A549 treated with AZD9567 at 1 μM for 4 hours (cell line): ENCODE measurements around the gene XPA. TPM values are rescaled to one million over a fixed set of nuclear protein-coding genes. Genes with fewer than 3 reads are reported as not detected.

Experiments used
- total RNA-seq: library from RNA; stranded (reverse); fragments of 200-300 nt; extraction: Qiagen RNA extraction; gene quantifications from 5 replicates; pipeline ENCODE4 v1.2.3, GENCODE V29; 2022; ENCODE audit not compliant: insufficient read depth

XPA gene
- total RNA-seq = 13.8 to 16.2 TPM (median 14.4 TPM) in 5 replicates

GRCh38 chr9:97696803-97697601 lies at the start of gene XPA:
TSS of gene XPA (minus strand) at chr9:97697340. CDS start at chr9:97697292, 48 bp downstream.

GRCh38 chr9:97632985-97633858 lies 63.9 kb downstream of the XPA start, which contains the start of the genes NCBP1 and TSTD2:
TSS of gene NCBP1 (plus strand) at chr9:97633821. CDS start at chr9:97633882, 61 bp downstream.
TSS of gene TSTD2 (minus strand) at chr9:97633368. CDS start at chr9:97627562, 5,806 bp downstream.

Other genes with a start within 250 kb of the XPA start
- gene TMOD1, start 195.7 kb downstream of the XPA start, total RNA-seq = 1.3 to 2.8 TPM (median 1.7 TPM) in 5 replicates
- 8.6 to 11.3 TPM (median 10.2 TPM) in 5 replicates for gene TSTD2, start 64.0 kb downstream of the XPA start, total RNA-seq
- gene NCBP1, start 63.5 kb downstream of the XPA start, total RNA-seq = 25.1 to 26.5 TPM (median 26.2 TPM) in 5 replicates
- 2.4 to 3.7 TPM (median 3.5 TPM) in 5 replicates for gene FOXE1, start 155.9 kb upstream of the XPA start, total RNA-seq
- gene TRMO, start 225.2 kb upstream of the XPA start, total RNA-seq = 12.3 to 15.3 TPM (median 13.0 TPM) in 5 replicates
- not detected in 5 replicates for gene HEMGN, start 240.8 kb upstream of the XPA start, total RNA-seq